GM11168 (cell line): ENCODE data around the gene TNFRSF25.

Source experiments
- in situ Hi-C: fragments of 300-500 bp; cut with MboI; formaldehyde crosslinking; loops from one replicate; pipeline ENCODE4 v1.12.0; 2022; ENCODE audit warnings: low sequenced_read_pairs; ENCODE audit not compliant: unreplicated experiment

The TNFRSF25 gene

DNA sequence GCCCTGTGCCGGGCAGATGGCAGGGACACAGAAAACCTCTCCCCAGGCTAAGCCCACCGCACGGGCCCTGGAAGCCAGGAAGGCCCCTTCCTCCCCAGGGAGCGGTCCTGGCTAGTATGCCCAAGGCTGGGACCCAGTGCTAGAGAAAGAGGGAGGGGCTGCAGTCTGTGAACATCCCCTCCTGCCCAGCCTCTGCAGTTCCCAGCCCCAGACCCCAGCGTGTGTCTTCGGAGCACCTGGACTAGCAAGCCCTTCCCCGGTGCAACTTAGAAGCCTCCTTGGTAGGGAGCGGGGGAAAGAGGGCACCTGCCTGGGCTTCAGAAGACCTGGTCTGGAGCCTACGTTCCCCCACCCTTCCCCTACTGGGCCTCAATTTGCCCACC, 23.4 kb upstream of the TNFRSF25 start:
- in situ Hi-C loops = no loop called here

- in situ Hi-C loops = no loop called here
Measured at GRCh38 chr1:6488602-6489382, 22.8 kb upstream of the TNFRSF25 start.

DNA sequence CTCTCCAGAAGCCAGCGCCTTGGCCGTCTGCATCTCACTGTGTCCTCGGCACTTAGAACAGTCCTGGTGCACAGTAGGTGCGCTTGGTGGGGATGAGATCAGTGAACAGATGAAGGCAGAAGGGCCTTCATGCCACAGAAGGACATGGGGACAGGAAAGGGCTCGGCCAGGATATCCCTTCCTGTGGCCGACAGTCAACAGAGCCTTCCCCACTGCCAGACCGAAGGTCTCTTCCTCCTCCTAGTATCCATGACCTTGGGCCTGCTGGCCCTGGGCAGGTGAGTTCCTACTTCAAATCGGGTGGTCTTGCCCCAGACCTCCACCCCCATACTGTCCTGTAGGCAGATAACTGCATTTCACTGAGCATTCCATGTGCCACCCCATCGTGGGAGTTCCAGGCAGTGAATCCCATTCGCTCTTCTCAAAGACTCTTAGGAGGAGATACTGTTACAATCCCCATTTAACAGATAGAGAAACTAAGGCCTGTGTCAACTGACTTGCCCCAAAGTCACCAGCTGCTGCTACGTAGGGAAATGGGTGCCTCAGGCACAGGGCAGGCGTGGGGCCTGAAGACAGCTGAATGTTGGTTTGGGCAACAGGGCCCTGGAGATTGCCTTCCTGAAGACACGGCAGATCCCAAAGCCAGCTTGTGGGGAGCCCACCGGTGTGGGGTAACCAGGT, 22.0 kb upstream of the TNFRSF25 start:
- in situ Hi-C loops = no loop called here

DNA sequence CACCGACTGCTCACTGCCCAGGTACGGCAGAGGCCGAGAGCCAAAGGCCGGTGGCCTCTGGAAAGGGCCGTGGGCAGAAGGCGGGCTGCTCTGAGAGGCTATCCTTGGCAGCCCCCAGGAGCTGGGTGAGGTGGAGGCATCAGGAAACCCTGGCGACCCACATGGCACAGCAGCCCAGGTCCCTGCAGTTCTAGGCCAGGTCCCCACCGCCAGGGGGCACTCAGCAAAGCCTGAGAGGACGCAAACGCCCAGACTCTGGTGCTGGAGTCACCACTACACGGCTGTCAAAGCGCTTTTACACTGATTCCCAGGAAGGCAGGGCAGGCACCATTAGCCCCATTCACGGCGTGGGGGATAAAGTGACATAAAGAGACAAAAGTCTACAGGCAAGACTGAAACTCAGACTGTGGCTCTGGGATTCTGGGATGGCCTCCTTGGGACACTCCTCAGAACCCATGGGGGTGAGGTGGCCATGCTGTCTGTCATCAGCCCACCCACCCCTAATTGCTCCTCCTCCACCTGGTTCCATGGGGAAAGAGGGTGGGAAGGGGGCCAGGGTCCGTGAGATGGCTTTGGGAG, 20.5 kb upstream of the TNFRSF25 start:
- in situ Hi-C loops = no loop called here

- in situ Hi-C loops = no loop called here
Measured at GRCh38 chr1:6485168-6486101, 19.5 kb upstream of the TNFRSF25 start.

GRCh38 chr1:6484826-6485167, 18.8 kb upstream of the TNFRSF25 start:
- in situ Hi-C loops = no loop called here

DNA sequence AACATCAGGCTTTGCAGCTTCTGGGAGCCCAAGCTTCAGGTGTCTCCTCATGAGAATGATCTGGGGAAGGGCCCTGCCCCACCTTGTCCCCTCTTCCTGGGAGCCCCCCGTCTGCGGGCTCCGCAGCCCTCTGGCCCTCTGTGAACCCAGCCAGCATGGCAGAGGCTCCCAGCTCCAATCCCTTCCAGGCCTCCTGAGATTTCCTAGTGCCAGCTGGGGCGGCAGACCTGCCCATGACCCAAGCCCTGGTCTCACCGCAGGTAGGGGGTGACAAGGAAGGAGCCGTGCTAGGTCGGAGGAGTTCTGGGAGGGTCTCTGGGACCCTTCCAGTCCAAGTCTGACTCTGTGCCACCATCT, 17.8 kb upstream of the TNFRSF25 start:
- in situ Hi-C loops = no loop called here

DNA sequence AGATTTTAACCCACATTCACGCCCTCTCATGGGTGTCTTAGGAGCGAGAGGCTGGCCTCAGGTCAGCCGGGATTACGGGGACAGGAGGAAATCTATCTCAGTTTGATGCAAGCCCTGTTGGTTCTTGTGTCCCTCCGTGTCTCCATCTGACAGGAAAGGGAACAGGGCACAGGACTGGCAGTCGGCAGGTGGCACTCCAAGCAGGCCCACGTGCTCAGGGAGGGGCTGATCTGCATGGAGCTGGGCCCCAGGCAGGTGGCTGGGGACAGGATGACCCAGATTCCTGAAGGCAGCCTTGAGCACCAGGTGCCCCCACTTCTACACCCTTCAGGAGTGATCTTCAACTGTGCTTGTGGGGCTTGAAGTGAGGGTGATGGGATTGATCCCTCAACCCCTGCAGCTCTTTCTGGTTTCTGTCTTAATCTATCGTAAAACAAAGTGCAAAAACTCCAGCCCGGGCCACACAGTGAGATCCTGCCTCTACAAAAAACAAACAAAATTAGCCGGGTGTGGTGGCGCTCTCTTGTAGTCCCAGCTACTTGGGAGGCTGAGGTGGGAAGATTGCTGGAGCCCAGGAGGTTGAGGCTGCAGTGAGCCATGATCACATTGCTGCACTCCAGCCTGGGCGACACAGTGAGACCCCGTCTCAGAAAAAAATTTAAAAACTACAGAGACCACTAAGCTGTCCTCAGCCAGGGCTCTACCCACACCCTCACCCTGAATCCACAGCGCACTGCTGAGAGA, 17.2 kb upstream of the TNFRSF25 start:
- in situ Hi-C loops = no loop called here

DNA sequence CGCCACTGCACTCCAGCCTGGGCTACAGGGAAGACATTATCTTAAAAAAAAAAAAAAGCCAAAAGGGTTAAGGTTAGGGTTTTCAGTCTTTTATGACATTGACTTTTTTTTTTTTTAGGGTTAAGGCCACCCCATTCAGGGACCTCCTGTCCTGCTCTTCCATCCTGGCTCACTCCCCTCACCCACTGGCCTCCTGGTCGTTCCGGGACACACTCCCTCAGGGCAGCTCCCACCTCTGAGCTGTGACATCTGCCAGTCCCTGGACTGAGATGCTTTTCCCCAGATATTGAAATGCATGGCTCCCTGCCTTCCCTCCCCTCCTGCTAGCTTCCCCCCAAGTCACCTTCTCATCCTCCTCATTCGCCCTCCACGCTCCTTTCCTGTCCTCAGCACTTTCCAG, 15.8 kb upstream of the TNFRSF25 start:
- in situ Hi-C loops = no loop called here

DNA sequence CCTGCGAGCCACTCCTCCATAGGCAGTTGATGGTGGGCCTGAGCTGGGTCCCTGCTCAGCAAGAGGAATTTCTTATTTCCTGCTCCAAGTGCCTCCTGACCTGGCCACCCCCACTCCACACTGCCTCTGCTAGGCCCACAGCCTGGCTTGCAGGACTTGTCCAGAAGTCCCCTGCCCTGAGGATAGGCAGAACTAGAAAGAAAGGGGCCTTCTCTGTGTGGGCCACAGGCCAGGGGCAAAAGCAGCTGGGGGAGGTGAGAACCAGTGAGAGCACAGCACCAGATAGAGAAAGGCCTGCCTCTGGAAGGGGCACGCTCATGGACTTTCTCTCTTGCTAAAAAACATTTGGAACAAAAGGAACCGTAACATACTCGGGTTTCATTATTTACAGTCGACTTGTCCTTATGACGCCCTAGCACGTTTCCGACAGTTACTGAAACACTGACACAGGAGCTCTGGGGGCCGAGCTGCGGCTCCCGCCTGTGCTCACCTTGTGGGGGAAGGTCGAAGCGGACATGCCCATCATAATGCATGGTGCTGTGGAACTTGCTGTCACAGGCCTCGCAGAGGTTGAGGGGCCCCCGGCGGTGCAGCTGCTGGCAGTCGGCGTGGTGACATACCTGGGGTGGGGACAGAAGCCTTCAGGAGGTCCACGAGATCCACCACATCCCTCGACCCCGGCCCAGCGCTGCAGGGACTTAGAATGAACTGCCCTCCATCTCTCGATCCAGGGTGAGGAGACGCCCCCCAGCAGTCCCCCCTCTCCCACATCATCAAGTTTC, 11.3 kb upstream of the TNFRSF25 start:
- in situ Hi-C loops = no loop called here

DNA sequence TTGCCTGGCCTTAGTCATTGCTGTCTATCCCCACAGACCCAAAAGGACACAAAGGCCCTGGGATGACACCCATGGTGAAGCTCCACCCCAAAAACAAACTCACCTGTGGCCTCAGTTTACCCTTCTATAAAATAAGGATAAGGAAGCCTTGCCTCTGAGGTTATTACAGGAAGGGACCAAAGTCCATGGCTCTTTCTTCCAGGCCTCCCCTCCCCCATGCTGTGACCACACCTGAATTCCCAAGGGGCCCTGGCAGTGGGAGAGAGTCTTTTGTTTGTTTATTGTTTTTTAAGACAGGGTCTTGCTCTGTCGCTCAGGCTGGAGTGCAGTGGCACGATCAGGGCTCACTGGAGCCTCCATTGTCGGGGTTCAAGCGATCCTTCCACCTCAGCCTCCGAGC, 10.5 kb upstream of the TNFRSF25 start:
- in situ Hi-C loops = no loop called here

DNA sequence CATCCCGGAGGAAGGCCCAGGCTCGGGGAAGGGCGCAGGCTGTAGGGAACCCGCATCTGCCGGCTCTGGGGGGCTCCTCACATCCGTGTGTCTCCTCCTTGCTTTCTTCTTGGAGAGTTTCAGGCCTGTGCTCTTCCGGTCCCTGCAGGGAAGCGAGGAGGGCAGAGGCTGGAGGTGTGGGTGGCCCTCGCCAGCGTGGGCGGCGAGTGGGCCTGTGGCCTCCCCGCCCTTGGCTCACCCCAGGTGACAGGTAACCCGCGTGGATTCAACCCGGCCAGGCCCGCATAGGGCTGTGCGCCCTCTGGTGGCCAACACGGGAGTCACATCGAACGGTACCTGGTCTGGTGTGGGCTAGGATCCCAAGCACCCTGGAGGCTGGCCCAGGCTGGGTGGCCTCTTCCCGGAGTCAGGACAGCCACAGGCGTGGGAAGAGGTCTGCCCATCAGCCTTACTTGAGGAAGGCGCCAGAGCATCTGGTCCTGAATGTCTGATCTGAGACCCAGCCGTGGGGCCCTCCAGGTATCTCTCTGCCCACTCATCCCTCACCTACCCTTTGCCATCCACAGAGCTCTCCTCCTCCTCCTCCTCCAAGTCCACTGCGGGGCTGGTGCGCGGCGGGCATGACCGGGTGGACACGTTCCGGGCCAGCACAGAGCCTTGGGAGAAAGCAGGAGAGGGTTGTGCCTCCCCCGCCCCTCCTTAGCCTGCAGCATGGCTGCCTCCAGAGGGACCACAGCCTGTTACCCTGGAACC, 9.6 kb upstream of the TNFRSF25 start:
- in situ Hi-C loops = no loop called here

- in situ Hi-C loops = no loop called here
Measured at GRCh38 chr1:6474815-6475282, 8.9 kb upstream of the TNFRSF25 start.

GRCh38 chr1:6473974-6474814, 8.2 kb upstream of the TNFRSF25 start:
- in situ Hi-C loops = no loop called here

- in situ Hi-C loops = no loop called here
Measured at GRCh38 chr1:6473156-6473555, 7.2 kb upstream of the TNFRSF25 start.

DNA sequence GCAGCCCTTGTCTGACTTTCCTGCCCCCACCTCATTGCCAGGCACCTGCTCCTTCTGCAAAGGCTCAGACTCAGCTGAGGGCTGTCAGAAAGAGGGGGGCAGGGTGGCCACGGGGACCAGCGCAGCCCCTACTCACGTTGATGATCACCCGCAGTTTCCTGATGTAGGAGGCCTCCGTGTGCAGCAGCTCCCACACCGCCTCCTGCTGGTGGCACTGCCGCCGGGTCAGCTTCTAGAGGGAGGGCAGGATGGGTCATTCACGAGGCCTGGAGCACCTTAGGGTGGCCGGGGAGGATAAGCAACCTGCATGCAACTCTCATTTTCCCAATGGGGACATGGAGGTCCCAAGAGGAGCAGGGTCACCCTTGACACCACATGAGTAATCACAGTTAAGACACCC, 6.4 kb upstream of the TNFRSF25 start:
- in situ Hi-C loops = no loop called here

DNA sequence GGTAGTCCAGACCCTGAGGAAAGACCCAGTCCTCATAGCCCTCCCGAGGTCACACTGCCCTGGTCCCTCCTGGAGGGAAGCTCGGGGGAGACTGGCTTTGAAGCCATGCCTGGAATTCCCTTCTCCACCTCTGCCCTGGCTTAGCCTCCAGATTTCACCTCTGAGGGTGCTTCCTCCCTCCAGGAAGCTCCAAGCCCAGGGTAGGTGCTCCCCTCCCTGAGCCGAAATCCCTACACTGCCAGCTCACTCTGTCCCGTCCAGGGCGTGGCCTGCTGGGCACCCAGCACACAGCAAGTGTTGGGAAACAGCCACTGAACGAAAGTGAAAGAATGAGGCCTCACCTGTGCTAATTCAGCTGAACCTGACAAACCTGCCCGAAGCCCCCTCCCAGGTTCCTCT, 6.0 kb upstream of the TNFRSF25 start:
- in situ Hi-C loops = no loop called here
